CD14-positive monocyte (primary cell): ENCODE results near the gene BNIPL. TPM values are rescaled to one million over a fixed set of nuclear protein-coding genes. Genes with fewer than 3 reads are reported as not detected.

Source experiments
- DNase-seq, 3 donors: peaks; one replicate each; pipeline ENCODE4 v3.0.0-alpha.2; 2011 to 2022
- H2AFZ ChIP-seq: 2 replicates; pipeline ENCODE4 v1.6.0; 2012; ENCODE audit warnings: mild to moderate bottlenecking, low read depth, low read length, inconsistent platforms; ENCODE audit not compliant: insufficient read depth, poor library complexity, severe bottlenecking
- H3K27ac ChIP-seq, 2 donors: 1 replicate in 1 of 2; 2 replicates in 1 of 2; pipeline ENCODE4 v1.5.1; 2012 to 2013; ENCODE audit warnings: low read length in 2 of 2, control low read depth in 1 of 2, inconsistent platforms in 1 of 2, low read depth in 1 of 2, mild to moderate bottlenecking in 1 of 2
- H3K27me3 ChIP-seq, 2 donors: one replicate each; pipeline versions ENCODE4 v1.6.0 to v1.6.1; 2011 to 2013; ENCODE audit warnings: low read length in 2 of 2; ENCODE audit not compliant: control insufficient read depth in 2 of 2, insufficient read depth in 2 of 2
- H3K36me3 ChIP-seq, 2 donors: replicated peaks in 1 of 2; 1 replicate in 1 of 2; 2 replicates in 1 of 2; pipeline versions ENCODE4 v1.5.1 to v1.6.1; 2012 to 2013; ENCODE audit warnings: low read length in 2 of 2, control low read depth in 1 of 2, inconsistent platforms in 1 of 2, mild to moderate bottlenecking in 1 of 2; ENCODE audit not compliant: insufficient read depth in 2 of 2, control insufficient read depth in 1 of 2
- H3K4me1 ChIP-seq, 2 donors: 1 replicate in 1 of 2; 2 replicates in 1 of 2; pipeline versions ENCODE4 v1.5.1 to v1.6.1; 2012 to 2013; ENCODE audit warnings: low read length in 2 of 2, control low read depth in 1 of 2, inconsistent platforms in 1 of 2, mild to moderate bottlenecking in 1 of 2, moderate library complexity in 1 of 2; ENCODE audit not compliant: insufficient read depth in 2 of 2, control insufficient read depth in 1 of 2
- H3K4me2 ChIP-seq: replicated peaks from 2 replicates; pipeline ENCODE3; 2012; ENCODE audit warnings: low read length, moderate library complexity, mild to moderate bottlenecking; ENCODE audit not compliant: poor library complexity, severe bottlenecking; ENCODE audit errors: extremely low read depth
- H3K4me3 ChIP-seq, 3 experiments: fragments of 200-600 bp in 1 of 3; sonication (generic) in 1 of 3; replicated peaks in 1 of 3; 1 replicate in 2 of 3; 2 replicates in 1 of 3; pipeline ENCODE4 v1.5.1; 2011 to 2013; ENCODE audit warnings: low read length in 3 of 3, mild to moderate bottlenecking in 3 of 3, control low read depth in 2 of 3, low read depth in 2 of 3, inconsistent platforms in 1 of 3, moderate library complexity in 1 of 3
- H3K79me2 ChIP-seq: 2 replicates; pipeline ENCODE4 v1.6.0; 2012; ENCODE audit warnings: mild to moderate bottlenecking, control low read depth, inconsistent platforms, low read length, moderate library complexity; ENCODE audit not compliant: insufficient read depth
- H3K9ac ChIP-seq: 2 replicates; pipeline ENCODE4 v1.6.0; 2017; ENCODE audit warnings: low read length, mild to moderate bottlenecking; ENCODE audit not compliant: insufficient read depth, poor library complexity, severe bottlenecking
- H3K9me3 ChIP-seq, 2 donors: replicated peaks in 1 of 2; 1 replicate in 1 of 2; 2 replicates in 1 of 2; pipeline versions ENCODE4 v1.5.1 to v1.6.1; 2012 to 2013; ENCODE audit warnings: low read length in 2 of 2, control low read depth in 1 of 2; ENCODE audit not compliant: control insufficient read depth in 1 of 2, insufficient read depth in 1 of 2
- H4K20me1 ChIP-seq: 2 replicates; pipeline ENCODE4 v1.6.0; 2012; ENCODE audit warnings: mild to moderate bottlenecking, low read length, control low read depth, moderate library complexity; ENCODE audit not compliant: insufficient read depth
- H3K27ac Mint-ChIP-seq, 7 donors: one replicate each; pipeline ENCODE4 v1.8.0; 2020; ENCODE audit warnings: mild to moderate bottlenecking in 7 of 7, mixed read lengths in 7 of 7, moderate library complexity in 6 of 7, inconsistent platforms in 2 of 7
- H3K27me3 Mint-ChIP-seq, 3 donors: one replicate each; pipeline ENCODE4 v1.8.0; 2021 to 2022; ENCODE audit warnings: low read depth in 3 of 3, mild to moderate bottlenecking in 3 of 3, mixed read lengths in 3 of 3, moderate library complexity in 3 of 3, inconsistent platforms in 1 of 3
- H3K36me3 Mint-ChIP-seq, 2 donors: one replicate each; pipeline ENCODE4 v1.8.0; 2020; ENCODE audit warnings: mixed read lengths in 2 of 2, inconsistent platforms in 1 of 2, mild to moderate bottlenecking in 1 of 2
- H3K4me1 Mint-ChIP-seq: one replicate; pipeline ENCODE4 v1.8.0; 2020; ENCODE audit warnings: mild to moderate bottlenecking, mixed read lengths
- H3K4me3 Mint-ChIP-seq, 2 donors: one replicate each; pipeline ENCODE4 v1.8.0; 2020; ENCODE audit warnings: mild to moderate bottlenecking in 2 of 2, mixed read lengths in 2 of 2, moderate library complexity in 1 of 2
- H3K9me3 Mint-ChIP-seq, 7 donors: one replicate each; pipeline ENCODE4 v1.8.0; 2020 to 2022; ENCODE audit warnings: mixed read lengths in 7 of 7, mild to moderate bottlenecking in 6 of 7, moderate library complexity in 6 of 7, inconsistent platforms in 2 of 7
- CTCF ChIP-seq: fragments of 200-600 bp; IDR thresholded peaks from one replicate; pipeline ENCODE4 v1.8.0; 2022; ENCODE audit warnings: antibody characterized with exemption, mild to moderate bottlenecking
- WGBS: methylation state at CpG from one replicate; pipeline ENCODE4 v1.1.5; 2013; ENCODE audit warnings: missing lambda C conversion rate; ENCODE audit not compliant: insufficient coverage; 5-methylcytosine and 5-hydroxymethylcytosine counted together
- intact Hi-C, 2 donors: fragments of 100-400 bp; cut with micrococcal nuclease; formaldehyde crosslinking; loops; one replicate each; pipeline versions ENCODE4 v1.15.0 to v1.15.1; 2023
- polyA plus RNA-seq, 3 donors: library from polyadenylated mRNA; depleted of rRNA in 1 of 3; unstranded in 2 of 3; stranded (reverse) in 1 of 3; fragments of 300-500 nt in 2 of 3; fragments of >200 nt in 1 of 3; fragmentation: Illumina TruSeq in 2 of 3; gene quantifications; 1 replicate in 2 of 3; 2 replicates in 1 of 3; pipeline ENCODE4 v1.2.3, GENCODE V29; 2012 to 2021

BNIPL gene
- polyA plus RNA-seq, 3 donors = 0.77 TPM; not detected in 2

- H3K36me3 ChIP-seq = peaks cover 55 to 59% of the 10 kb centered on the region in 2 donors
- intact Hi-C loops = loop anchor here in 1 of 2 donors (5.0 kb wide), 2 partner anchors 33 to 48 kb away; partner anchors contain the start of genes MINDY1 and PRUNE1
Measured at GRCh38 chr1:151054971-151055547, 18.7 kb downstream of the BNIPL start.

GRCh38 chr1:151055581-151055980 is 19.2 kb downstream of the BNIPL start:
- peaks cover 66 to 75% of the 10 kb centered on the region in 2 donors for H3K36me3 Mint-ChIP-seq
- H4K20me1 ChIP-seq = peaks cover 87% of the 10 kb centered on the region
- WGBS = 100% methylated on average over 1 of the region's 2 CpGs

More at GRCh38 chr1:151054971-151055547, 18.7 kb downstream of the BNIPL start:
- H3K4me1 Mint-ChIP-seq = peaks cover 57% of the 10 kb centered on the region
- Histone ChIP-seq H3K4me3 (peak overlapping the region in 1 of 3 experiments; percentile 99), H3K4me2 (peak overlapping the region; percentile 89), H3K9ac (peak overlapping the region; percentile 30), H3K4me1 (peaks cover 37 to 48% of the 10 kb centered on the region in 2 donors), H3K9me3 (no peaks in the 10 kb centered on the region), H3K27ac (peak overlapping the region in 1 of 2 donors; percentile 94), H4K20me1 (peaks cover 92% of the 10 kb centered on the region), H3K27me3 (no peaks in the 10 kb centered on the region), H2AFZ (no peak overlapping the region), H3K79me2 (peaks cover 63% of the 10 kb centered on the region)
- no peaks in the 10 kb centered on the region for H3K9me3 Mint-ChIP-seq
- no peak for DNase-seq
- H3K36me3 Mint-ChIP-seq = peaks cover 66 to 77% of the 10 kb centered on the region in 2 donors
- no peak for TF ChIP-seq CTCF
- 71% methylated on average over 1 of the region's 4 CpGs for WGBS
- peak overlapping the region in 1 of 2 donors; percentile 24 for H3K4me3 Mint-ChIP-seq
- H3K27me3 Mint-ChIP-seq = peaks cover 2 to 4% (median 4%) of the 10 kb centered on the region in 3 donors
- peak overlapping the region in 6 of 7 donors; percentile 26 to 100 (median 79) for H3K27ac Mint-ChIP-seq

More at GRCh38 chr1:151055581-151055980, 19.2 kb downstream of the BNIPL start:
- H3K4me3 ChIP-seq = peak overlapping the region; percentile 44 to 99 (median 99)
- peak overlapping the region; percentile 99 for H3K4me3 Mint-ChIP-seq
- H3K9ac ChIP-seq = peak overlapping the region; percentile 97
- peaks cover 62% of the 10 kb centered on the region for H3K4me1 Mint-ChIP-seq
- no peaks in the 10 kb centered on the region for H3K27me3 ChIP-seq
- TF ChIP-seq CTCF = no peak
- peaks cover 42 to 53% of the 10 kb centered on the region in 2 donors for H3K4me1 ChIP-seq
- peaks cover 2 to 5% (median 4%) of the 10 kb centered on the region in 3 donors for H3K27me3 Mint-ChIP-seq
- peaks cover 55 to 59% of the 10 kb centered on the region in 2 donors for H3K36me3 ChIP-seq
- no peak for DNase-seq
- peak overlapping the region; percentile 89 for H3K4me2 ChIP-seq
- peak overlapping the region in 1 of 2 donors; percentile 94 for H3K27ac ChIP-seq
- intact Hi-C loops = loop anchor here in 1 of 2 donors (5.0 kb wide), 2 partner anchors 33 to 48 kb away; partner anchors contain the start of genes MINDY1 and PRUNE1
- peaks cover 63% of the 10 kb centered on the region for H3K79me2 ChIP-seq
- H3K9me3 Mint-ChIP-seq = no peaks in the 10 kb centered on the region
- no peaks in the 10 kb centered on the region for H3K9me3 ChIP-seq
- peak overlapping the region in 6 of 7 donors; percentile 98 to 100 (median 99) for H3K27ac Mint-ChIP-seq
- no peak overlapping the region for H2AFZ ChIP-seq
